ENCODE results near the gene VRK2.

Gene VRK2

DNA sequence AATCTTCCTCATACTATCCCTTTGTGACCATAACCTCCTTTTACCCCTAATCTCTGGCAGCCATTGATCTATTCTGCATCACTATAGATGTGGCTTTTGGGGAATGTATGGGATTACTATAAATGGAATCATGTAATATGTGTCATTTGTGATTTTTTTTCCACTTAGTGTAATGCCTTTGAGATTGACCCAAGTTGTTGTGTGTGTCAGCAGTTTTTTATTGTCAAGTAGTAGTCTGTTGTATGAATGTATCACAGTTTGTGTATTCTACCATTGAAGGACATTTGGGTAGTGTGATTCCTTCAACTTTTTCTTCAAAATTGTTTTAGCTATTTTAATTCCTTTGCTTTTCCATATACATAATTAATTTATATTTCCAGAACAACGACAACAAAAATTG lies 18.6 kb downstream of the VRK2 start:
- no peak overlapping the region for H3K27ac ChIP-seq

DNA sequence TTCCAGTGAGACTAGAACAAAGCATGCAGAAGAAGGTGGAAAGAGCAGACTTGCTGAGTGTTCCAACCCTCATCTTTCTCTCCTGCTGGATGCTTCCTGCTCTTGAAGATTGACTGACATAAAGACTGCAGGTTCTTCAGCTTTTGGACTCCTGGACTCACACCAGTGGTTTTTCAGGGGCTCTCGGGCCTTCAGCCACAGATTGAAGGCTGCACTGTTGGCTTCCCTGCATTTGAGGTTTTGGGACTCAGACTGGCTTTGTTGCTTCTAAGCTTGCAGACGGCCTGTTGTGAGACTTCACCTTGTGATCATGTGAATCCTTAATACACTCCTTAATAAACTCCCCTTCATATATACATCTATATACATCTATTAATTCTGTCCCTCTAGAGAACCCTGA lies 20.4 kb downstream of the VRK2 start:
- Histone ChIP-seq H3K79me2 (no peaks in the 10 kb centered on the region), H3K4me3 (ENCODE audit: low read depth, low read length) (no peak overlapping the region), H2AFZ (no peak overlapping the region), H3K9ac (no peak overlapping the region), H3K36me3 (ENCODE audit: control insufficient read depth, insufficient read depth, low read length) (no peaks in the 10 kb centered on the region), H3K4me1 (no peaks in the 10 kb centered on the region), H3K27me3 (ENCODE audit: control insufficient read depth, insufficient read depth, low read length) (no peaks in the 10 kb centered on the region), H3K9me3 (ENCODE audit: control insufficient read depth, low read length) (no peaks in the 10 kb centered on the region), H3K4me2 (ENCODE audit: low read length) (no peak overlapping the region), H3K27ac (no peak overlapping the region)
- TF ChIP-seq, protein P1, sequence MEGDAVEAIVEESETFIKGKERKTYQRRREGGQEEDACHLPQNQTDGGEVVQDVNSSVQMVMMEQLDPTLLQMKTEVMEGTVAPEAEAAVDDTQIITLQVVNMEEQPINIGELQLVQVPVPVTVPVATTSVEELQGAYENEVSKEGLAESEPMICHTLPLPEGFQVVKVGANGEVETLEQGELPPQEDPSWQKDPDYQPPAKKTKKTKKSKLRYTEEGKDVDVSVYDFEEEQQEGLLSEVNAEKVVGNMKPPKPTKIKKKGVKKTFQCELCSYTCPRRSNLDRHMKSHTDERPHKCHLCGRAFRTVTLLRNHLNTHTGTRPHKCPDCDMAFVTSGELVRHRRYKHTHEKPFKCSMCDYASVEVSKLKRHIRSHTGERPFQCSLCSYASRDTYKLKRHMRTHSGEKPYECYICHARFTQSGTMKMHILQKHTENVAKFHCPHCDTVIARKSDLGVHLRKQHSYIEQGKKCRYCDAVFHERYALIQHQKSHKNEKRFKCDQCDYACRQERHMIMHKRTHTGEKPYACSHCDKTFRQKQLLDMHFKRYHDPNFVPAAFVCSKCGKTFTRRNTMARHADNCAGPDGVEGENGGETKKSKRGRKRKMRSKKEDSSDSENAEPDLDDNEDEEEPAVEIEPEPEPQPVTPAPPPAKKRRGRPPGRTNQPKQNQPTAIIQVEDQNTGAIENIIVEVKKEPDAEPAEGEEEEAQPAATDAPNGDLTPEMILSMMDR (IDR thresholded peaks at IDR 0.05), result no peak

More for the DNA sequence above, 18.6 kb downstream of the VRK2 start:
- Histone ChIP-seq H3K79me2 (no peaks in the 10 kb centered on the region), H3K4me3 (ENCODE audit: low read depth, low read length) (no peak overlapping the region), H3K4me2 (ENCODE audit: low read length) (no peak overlapping the region), H3K9me3 (ENCODE audit: control insufficient read depth, low read length) (no peaks in the 10 kb centered on the region), H3K36me3 (ENCODE audit: control insufficient read depth, insufficient read depth, low read length) (no peaks in the 10 kb centered on the region), H2AFZ (no peak overlapping the region), H3K27me3 (ENCODE audit: control insufficient read depth, insufficient read depth, low read length) (no peaks in the 10 kb centered on the region), H3K4me1 (no peaks in the 10 kb centered on the region), H3K9ac (no peak overlapping the region)
- TF ChIP-seq, protein P1 (IDR thresholded peaks at IDR 0.05), result no peak

DNA sequence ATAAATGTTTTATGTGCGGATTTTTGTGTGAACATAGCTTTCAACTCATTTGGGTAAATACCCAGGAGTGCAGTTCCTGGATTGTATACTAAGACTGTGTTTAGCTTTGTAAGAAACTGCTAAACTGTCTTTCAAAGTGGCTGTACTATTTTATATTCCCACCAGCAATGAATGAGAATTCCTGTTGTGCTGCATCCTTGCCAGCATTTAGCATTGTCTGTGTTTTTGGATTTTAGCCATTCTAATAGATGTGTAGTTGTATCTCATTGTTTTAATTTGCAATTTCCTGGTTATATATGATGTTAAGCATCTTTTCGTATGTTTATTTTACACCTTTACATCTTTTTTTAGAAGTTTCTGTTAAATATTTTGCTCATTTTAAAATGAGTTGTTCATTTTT lies 24.2 kb downstream of the VRK2 start:
- Histone ChIP-seq H3K9ac (no peak overlapping the region), H3K79me2 (peaks cover 5% of the 10 kb centered on the region), H3K4me3 (ENCODE audit: low read depth, low read length) (no peak overlapping the region), H3K36me3 (ENCODE audit: control insufficient read depth, insufficient read depth, low read length) (no peaks in the 10 kb centered on the region), H3K27me3 (ENCODE audit: control insufficient read depth, insufficient read depth, low read length) (no peaks in the 10 kb centered on the region), H3K9me3 (ENCODE audit: control insufficient read depth, low read length) (no peaks in the 10 kb centered on the region), H3K27ac (no peak overlapping the region), H2AFZ (no peak overlapping the region), H3K4me2 (ENCODE audit: low read length) (no peak overlapping the region), H3K4me1 (no peaks in the 10 kb centered on the region)
- TF ChIP-seq, protein P1 (IDR thresholded peaks at IDR 0.05), result no peak

DNA sequence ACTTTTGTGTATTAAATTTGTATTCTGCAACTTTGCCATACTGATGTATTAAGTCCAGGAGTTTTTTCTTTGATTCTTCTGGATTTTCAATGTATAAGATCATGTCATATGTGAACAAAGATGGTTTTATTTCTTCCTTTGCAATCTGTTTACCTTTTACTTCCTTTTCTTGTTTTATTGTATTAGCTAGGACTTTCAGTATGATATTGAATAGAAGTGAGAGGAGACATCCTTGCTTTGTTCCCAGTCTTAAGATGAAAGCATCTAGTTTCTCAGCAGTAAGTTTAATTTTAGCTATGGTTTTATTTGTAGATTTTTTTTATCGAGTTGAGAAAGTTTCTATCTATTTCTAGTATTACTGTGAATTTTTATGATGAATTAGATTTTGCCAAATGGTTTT lies 25.5 kb downstream of the VRK2 start:
- TF ChIP-seq, protein P1 (IDR thresholded peaks at IDR 0.05), result no peak
- Histone ChIP-seq H2AFZ (no peak overlapping the region), H3K9ac (no peak overlapping the region), H3K79me2 (peaks cover 5% of the 10 kb centered on the region), H3K4me3 (ENCODE audit: low read depth, low read length) (no peak overlapping the region), H3K4me2 (ENCODE audit: low read length) (no peak overlapping the region), H3K9me3 (ENCODE audit: control insufficient read depth, low read length) (no peaks in the 10 kb centered on the region), H3K36me3 (ENCODE audit: control insufficient read depth, insufficient read depth, low read length) (no peaks in the 10 kb centered on the region), H3K27me3 (ENCODE audit: control insufficient read depth, insufficient read depth, low read length) (no peaks in the 10 kb centered on the region), H3K27ac (no peak overlapping the region), H3K4me1 (no peaks in the 10 kb centered on the region)

DNA sequence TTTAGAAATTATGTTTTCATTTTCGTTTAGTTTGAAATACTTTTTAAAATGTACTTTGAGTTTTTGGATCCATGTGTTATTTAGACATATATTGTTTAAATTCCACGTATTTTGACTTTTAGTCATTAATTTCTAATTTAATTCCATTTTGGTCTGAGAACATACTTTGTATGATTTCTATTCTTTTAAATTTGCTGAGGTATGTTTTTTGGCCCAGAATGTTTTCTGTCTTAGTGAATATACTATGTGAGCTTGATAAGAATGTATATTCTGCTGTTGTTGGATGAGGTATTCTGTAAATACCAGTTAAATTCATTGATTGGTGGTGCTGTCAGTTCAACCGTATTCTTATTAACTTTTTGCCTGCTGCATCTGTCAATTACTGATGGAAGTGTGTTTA lies 26.4 kb downstream of the VRK2 start:
- no peak overlapping the region for H3K27ac ChIP-seq
- H3K4me1 ChIP-seq, result no peaks in the 10 kb centered on the region
- TF ChIP-seq, protein P1 (IDR thresholded peaks at IDR 0.05), result no peak
- H2AFZ ChIP-seq, result no peak overlapping the region
- no peak overlapping the region for H3K4me2 ChIP-seq (ENCODE audit: low read length)
- no peaks in the 10 kb centered on the region for H3K27me3 ChIP-seq (ENCODE audit: control insufficient read depth, insufficient read depth, low read length)
- peaks cover 6% of the 10 kb centered on the region for H3K79me2 ChIP-seq
- H3K9me3 ChIP-seq (ENCODE audit: control insufficient read depth, low read length), result no peaks in the 10 kb centered on the region
- H3K9ac ChIP-seq, result no peak overlapping the region
- no peak overlapping the region for H3K4me3 ChIP-seq (ENCODE audit: low read depth, low read length)
- H3K36me3 ChIP-seq (ENCODE audit: control insufficient read depth, insufficient read depth, low read length), result no peaks in the 10 kb centered on the region

All from parathyroid adenoma (tissue), 2 donors.